Measurements from ENCODE around the gene DNMT1.
A peak's percentile ranks its signal among the peaks of the same experiment; 100 is the strongest.

The DNMT1 gene

GRCh38 chr19:10194500-10195198 lies at the start of gene DNMT1:
TSS of gene DNMT1 (minus strand) at chr19:10194953. CDS start at chr19:10194899, 54 bp downstream.
- peak; percentile 62 for TF ChIP-seq TCF12 (IDR thresholded peaks at IDR 0.05; ENCODE audit: low read depth)
- no peak for TF ChIP-seq CREB1 (IDR thresholded peaks at IDR 0.05; ENCODE audit: low read depth)
- TF ChIP-seq MAX (IDR thresholded peaks at IDR 0.05) = peak; percentile 77
- peak; percentile 73 for TF ChIP-seq EP300 (IDR thresholded peaks at IDR 0.05; ENCODE audit: borderline replicate concordance)
- TF ChIP-seq ZBTB7A (IDR thresholded peaks at IDR 0.05; ENCODE audit: low read depth) = peak; percentile 87
- TF ChIP-seq EGR1 (IDR thresholded peaks at IDR 0.05) = 0 out of 2 replicates have a peak, but pooled peaks have one; percentile 1
- no peak for TF ChIP-seq RAD21 (IDR thresholded peaks at IDR 0.05; ENCODE audit: low read depth)
- TF ChIP-seq TEAD4 (IDR thresholded peaks at IDR 0.05) = peak; percentile 6
- no peak for TF ChIP-seq FOXM1 (IDR thresholded peaks at IDR 0.05; ENCODE audit: borderline replicate concordance, low read depth)
- TF ChIP-seq CEBPB (IDR thresholded peaks at IDR 0.05) = no peak
- TF ChIP-seq USF1 (IDR thresholded peaks at IDR 0.05) = 0 out of 2 replicates have a peak, but pooled peaks have one; percentile 2
- TF ChIP-seq YY1 (IDR thresholded peaks at IDR 0.05; ENCODE audit: low read depth) = peak; percentile 65; the same call in 1 of the 2 replicates
- TF ChIP-seq TAF1 (IDR thresholded peaks at IDR 0.05; ENCODE audit: low read depth) = peak; percentile 81
- peak; percentile 82; the same call in 1 of the 2 replicates for TF ChIP-seq NFIC (IDR thresholded peaks at IDR 0.05)
- no peak for TF ChIP-seq REST (IDR thresholded peaks at IDR 0.05; ENCODE audit: low read depth)

- TF ChIP-seq ZBTB7A (IDR thresholded peaks at IDR 0.05; ENCODE audit: low read depth) (no peak), FOXM1 (IDR thresholded peaks at IDR 0.05; ENCODE audit: borderline replicate concordance, low read depth) (no peak), MAX (IDR thresholded peaks at IDR 0.05) (no peak), TCF12 (IDR thresholded peaks at IDR 0.05; ENCODE audit: low read depth) (no peak), CREB1 (IDR thresholded peaks at IDR 0.05; ENCODE audit: low read depth) (no peak), NFIC (IDR thresholded peaks at IDR 0.05) (no peak), EGR1 (IDR thresholded peaks at IDR 0.05) (no peak), RAD21 (IDR thresholded peaks at IDR 0.05; ENCODE audit: low read depth) (no peak), USF1 (IDR thresholded peaks at IDR 0.05) (no peak), YY1 (IDR thresholded peaks at IDR 0.05; ENCODE audit: low read depth) (no peak), TEAD4 (IDR thresholded peaks at IDR 0.05) (no peak), REST (IDR thresholded peaks at IDR 0.05; ENCODE audit: low read depth) (no peak), EP300 (IDR thresholded peaks at IDR 0.05; ENCODE audit: borderline replicate concordance) (no peak), TAF1 (IDR thresholded peaks at IDR 0.05; ENCODE audit: low read depth) (no peak), CEBPB (IDR thresholded peaks at IDR 0.05) (no peak)
Measured at GRCh38 chr19:10243606-10244005, 48.9 kb upstream of the DNMT1 start.

- TF ChIP-seq NFIC (IDR thresholded peaks at IDR 0.05) (no peak), REST (IDR thresholded peaks at IDR 0.05; ENCODE audit: low read depth) (no peak), USF1 (IDR thresholded peaks at IDR 0.05) (no peak), TCF12 (IDR thresholded peaks at IDR 0.05; ENCODE audit: low read depth) (no peak), CREB1 (IDR thresholded peaks at IDR 0.05; ENCODE audit: low read depth) (no peak), FOXM1 (IDR thresholded peaks at IDR 0.05; ENCODE audit: borderline replicate concordance, low read depth) (no peak), EP300 (IDR thresholded peaks at IDR 0.05; ENCODE audit: borderline replicate concordance) (no peak), RAD21 (IDR thresholded peaks at IDR 0.05; ENCODE audit: low read depth) (no peak), TEAD4 (IDR thresholded peaks at IDR 0.05) (no peak), ZBTB7A (IDR thresholded peaks at IDR 0.05; ENCODE audit: low read depth) (no peak), TAF1 (IDR thresholded peaks at IDR 0.05; ENCODE audit: low read depth) (no peak), EGR1 (IDR thresholded peaks at IDR 0.05) (no peak), YY1 (IDR thresholded peaks at IDR 0.05; ENCODE audit: low read depth) (no peak), CEBPB (IDR thresholded peaks at IDR 0.05) (no peak), MAX (IDR thresholded peaks at IDR 0.05) (no peak)
Measured at GRCh38 chr19:10238172-10238783, 43.5 kb upstream of the DNMT1 start.

Measured in Ishikawa (cell line).